Right hindlimb (tissue), 1 donor: ENCODE measurements around the gene PITX2.
A peak's percentile ranks its signal among the peaks of the same experiment; 100 is the strongest.

Source experiments
- DNase-seq: peaks from one replicate; pipeline ENCODE4 v3.0.0-alpha.2; 2018

The PITX2 gene

DNA sequence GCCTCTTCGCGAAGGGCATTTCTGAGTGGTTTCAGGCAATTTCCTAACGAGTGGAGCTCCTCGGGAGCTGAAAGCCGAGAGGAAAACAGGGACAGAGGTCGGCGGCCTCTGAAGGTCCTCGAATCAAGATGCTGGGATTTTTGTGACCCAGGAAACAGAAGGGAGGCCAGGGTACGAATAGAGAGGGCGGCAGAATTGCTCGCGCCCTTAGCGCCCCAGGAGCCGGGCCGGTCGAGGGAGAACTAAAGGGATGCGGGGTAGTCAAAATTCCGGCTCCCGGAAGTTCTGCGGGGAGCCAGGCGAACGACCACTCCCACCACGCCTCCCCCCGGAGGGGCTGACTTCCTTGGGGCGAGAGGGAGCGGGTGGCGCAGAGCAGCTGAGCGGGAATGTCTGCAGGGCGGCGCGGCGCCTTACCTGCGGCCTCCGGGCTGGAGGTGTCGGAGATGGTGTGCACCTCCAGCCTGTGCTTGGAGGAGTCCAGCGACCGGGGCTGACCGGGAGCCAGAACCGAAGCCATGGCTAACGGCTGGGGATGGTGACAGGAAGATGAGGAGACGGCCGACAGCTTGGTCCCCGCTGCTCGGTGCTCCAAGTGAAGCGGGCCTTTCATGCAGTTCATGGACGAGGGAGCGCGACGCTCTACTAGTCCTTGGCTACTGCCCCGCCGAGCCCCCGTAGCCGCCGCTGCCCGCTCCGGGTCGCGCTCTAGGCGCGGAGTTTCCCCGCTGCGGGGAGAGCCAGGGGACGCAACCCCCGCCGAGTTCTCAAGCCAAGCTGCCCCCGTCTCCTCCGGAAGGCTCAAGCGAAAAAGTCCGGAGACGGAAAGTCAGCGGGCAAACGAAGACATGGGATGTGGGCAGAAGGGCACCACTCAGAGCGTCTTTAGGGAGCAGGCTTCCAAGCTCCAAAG lies 782 bp downstream of the PITX2 start:
- DNase-seq = no peak

DNA sequence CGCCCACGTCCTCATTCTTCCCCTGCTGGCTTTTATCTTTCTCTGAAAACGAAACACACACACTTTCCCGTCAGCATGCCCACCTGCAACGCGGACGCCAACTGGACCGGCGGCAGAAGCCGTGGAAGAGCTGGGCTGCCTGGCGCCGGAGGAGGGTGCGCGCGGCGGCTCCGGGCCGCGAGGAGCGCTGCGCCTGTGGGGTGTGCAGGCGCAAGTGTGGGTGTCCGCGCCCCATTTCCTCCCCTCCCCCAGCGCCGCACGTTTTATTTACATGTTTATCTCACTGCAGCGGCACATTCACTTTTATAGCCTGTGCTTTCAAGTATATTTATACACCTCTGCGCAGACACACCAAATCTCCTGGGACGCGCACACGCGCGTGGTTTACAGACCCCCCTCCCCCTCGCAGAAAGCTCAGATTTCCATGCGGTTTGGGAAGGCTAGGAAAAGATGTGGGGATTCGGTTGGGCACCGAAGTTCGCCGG lies 1.5 kb downstream of the PITX2 start:
- no peak for DNase-seq

DNA sequence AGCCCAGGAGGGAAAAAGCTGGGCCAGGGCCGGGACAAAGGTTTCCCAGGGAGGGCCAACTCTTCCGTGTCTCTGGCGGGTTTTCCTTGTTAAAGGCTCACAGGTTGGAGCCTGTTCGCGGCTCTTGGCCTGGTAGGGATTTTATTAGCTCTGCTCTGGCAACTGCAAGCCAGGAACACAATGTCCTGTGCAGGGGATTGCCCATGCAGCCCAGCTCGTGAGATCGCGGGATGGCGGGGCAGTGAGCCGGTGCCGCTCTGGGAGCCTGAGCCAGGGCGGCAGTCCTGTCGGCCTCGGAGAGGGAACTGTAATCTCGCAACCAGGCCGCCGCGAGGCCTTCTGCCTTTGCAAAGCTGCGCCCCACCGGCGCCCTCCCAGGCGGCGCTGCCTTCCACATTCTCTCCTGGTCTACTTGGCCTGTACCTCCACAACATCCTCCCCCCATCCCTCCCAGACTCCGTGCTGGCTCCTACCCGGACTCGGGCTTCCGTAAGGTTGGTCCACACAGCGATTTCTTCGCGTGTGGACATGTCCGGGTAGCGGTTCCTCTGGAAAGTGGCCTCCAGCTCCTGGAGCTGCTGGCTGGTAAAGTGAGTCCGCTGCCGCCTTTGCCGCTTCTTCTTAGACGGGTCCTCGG lies 2.1 kb downstream of the PITX2 start:
- peak; percentile 58 for DNase-seq

DNA sequence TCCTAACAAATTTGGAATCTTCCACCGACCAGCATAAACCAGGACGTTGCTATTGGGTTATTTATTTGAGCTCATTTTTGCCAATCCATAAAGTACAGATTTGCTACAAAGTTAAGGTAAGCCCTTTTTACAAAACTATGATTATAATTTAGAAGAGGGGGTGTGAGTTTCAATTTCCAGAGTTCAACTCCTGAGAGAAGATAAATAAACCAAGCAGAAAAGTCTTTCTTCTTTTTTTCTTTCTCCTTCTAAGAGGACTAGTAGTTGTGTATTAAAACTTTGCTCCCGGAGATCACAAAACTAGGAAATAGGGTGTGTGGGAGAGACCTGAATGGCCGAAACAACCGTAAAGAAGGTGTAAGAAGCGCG lies 2.6 kb downstream of the PITX2 start:
- no peak for DNase-seq

DNA sequence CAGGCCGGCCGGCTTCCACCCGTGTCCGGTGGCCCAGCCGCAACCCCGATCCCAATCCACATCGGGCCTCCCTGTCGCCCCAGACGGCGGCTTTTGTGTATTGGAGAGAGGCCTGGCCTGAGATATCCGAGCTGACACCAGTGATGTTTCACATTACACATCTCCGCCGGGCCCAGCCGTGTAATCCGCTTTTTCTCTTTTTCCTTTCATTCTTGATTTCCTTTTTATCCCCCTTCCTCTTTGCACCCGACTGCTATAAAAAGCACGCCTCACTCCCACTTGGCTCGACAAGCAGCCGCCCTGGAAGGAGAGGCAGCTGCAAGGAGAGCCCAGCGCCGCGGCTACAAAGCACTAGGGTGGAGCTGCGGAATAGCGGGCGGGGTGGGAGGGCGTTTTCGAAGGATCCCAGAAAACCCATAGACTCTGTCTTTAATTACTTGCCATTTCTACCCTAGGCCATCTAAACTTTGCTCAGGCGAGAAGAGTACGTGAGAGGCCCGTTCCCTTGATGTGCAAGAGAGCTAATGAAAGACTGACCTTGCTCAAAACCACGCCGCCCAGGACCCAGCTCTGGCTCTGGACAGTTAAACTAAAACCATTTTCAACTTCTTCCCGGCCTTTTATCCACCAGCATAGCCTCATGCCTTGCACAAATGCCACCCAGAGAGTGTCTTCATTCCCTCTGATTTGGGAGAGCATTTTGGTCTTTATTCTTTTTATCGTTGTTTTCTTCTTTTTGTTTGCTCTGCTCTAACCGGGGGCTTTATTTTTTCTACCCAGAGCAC lies 3.2 kb downstream of the PITX2 start:
- peak; percentile 59 for DNase-seq

DNA sequence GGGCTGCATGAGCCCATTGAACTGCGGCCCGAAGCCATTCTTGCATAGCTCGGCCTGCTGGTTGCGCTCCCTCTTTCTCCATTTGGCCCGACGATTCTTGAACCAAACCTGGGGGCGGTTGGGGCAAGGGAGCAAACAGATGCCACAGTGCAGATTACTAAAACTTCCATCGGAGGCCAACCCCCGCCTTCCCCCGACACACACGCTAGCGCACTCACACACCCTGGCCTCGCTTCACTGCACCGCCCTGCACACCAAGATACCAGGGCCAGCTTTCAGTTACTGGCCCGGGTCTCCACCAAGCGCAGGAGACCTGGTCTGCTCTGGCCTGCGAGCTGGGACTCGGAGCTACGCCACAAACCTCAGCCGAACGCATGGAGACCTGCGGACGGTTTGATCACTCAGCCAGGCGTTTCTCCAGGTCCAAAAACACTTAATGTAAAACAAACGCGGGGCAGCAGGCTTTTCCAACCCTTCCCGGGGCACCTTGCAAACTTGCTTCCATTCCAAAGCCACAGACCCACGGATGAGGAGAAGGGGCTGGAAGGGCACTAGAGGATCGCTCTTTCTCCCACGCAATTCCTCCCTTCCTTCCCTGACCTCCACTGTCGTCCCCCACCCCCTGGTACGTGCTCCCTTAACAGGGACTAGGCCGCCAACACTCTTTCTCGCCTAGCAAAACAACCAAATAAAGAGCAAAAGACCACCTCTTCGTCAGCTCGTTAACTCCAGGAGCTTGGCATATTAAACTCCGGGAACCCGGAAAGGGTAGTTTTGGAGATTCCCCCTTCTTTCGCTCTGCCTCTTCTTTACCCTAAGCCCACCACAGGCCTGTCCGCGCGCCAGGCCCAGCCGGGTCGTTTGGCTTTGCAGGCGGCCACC lies 4.1 kb downstream of the PITX2 start:
- DNase-seq = no peak

DNA sequence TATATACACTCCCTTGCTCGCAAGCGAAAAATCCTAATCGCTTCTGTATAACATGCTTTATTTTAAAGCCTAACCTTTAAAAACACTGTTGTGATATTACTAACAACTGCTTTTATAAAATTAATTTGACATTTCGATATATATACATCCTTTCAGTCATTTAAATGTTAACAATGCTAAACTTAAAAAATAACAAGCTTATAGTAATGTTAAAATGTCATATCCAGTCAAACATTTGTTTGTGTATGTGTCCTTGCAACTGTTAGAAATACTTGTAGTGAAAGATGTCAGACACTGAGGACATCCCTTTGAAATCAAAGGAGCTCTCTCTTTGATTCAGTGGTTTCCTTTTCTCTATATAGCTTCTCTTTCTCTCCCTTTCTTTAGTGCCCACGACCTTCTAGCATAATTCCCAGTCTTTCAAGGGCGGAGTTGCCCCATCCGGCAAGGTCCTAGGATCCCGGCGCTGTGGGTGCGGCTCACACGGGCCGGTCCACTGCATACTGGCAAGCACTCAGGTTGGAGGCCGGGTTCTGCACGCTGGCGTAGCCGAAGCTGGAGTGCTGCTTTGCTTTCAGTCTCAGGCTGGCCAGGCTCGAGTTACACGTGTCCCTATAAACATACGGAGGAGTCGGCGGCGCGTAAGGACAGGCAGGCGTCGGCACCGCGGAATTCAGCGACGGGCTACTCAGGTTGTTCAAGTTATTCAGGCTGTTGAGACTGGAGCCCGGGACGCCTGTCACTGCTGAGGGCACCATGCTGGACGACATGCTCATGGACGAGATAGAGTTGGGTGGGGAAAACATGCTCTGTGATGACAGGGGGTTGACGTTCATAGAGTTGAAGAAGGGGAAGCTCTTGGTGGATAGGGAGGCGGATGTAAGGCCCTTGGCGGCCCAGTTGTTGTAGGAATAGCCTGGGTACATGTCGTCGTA lies 5.0 kb downstream of the PITX2 start:
- peak; percentile 59 for DNase-seq

DNA sequence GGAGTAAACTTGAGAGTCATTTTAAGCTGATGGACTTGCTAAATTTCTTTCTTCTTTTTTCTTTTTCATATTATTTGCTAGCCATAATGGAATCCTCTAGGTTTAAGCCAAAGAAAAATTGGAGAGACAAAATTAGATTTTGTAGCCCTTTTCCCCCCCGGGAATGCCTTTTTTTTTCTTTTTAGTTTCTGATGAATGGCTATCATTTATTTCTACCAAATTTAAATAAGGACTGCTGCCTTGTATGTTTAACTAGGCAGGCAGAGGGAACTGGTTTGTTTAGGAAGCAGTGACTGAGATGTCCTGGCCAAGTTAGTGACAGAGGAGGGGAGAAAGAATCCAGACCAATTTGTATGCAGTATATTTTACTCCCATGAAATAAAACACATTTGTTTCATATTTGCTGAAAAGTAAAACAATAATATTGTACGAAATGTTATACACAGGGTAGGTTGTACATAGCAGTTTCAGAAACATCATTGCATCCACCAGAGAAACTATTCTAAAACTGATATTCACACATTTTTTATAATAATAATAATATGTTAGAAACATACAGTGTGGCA lies 5.7 kb downstream of the PITX2 start:
- DNase-seq = no peak

DNA sequence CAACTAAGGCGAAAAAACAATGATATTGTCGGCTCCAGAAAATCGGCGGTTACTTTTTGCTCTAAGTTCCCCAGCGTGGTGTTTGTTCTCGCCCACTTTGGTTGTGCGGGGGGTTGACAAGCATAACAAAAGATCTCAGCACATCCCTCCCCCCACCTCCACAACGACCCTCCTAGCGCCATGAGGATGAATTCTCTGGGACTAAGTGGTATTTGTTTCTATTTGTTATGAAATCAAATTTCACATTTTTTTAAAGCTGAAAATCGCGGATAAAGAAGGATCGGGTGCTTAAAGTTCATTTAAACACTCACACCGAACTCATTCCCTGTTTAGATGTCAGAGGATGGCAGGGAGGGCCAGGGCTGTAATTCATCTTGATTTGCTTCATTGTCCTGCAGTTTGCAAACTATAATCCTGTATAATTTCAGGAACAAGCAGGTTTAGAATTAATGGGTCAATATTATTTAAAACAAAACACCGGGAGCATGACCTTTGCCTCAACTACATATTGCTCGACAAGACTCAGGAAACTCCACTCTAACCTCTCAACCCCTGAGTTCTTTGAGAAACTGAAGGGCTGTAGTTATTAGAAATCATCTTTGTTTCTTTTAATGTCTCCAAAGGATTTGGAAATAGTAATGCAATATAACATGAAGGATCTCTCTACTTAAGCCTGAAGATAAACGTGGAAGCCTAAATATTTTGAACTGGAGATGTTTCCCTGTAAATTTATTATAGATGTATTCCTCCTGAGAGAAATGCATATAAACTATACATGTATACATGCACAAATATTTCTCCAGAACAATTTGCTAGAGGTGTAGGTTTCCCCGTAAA lies 6.4 kb downstream of the PITX2 start:
- no peak for DNase-seq

DNA sequence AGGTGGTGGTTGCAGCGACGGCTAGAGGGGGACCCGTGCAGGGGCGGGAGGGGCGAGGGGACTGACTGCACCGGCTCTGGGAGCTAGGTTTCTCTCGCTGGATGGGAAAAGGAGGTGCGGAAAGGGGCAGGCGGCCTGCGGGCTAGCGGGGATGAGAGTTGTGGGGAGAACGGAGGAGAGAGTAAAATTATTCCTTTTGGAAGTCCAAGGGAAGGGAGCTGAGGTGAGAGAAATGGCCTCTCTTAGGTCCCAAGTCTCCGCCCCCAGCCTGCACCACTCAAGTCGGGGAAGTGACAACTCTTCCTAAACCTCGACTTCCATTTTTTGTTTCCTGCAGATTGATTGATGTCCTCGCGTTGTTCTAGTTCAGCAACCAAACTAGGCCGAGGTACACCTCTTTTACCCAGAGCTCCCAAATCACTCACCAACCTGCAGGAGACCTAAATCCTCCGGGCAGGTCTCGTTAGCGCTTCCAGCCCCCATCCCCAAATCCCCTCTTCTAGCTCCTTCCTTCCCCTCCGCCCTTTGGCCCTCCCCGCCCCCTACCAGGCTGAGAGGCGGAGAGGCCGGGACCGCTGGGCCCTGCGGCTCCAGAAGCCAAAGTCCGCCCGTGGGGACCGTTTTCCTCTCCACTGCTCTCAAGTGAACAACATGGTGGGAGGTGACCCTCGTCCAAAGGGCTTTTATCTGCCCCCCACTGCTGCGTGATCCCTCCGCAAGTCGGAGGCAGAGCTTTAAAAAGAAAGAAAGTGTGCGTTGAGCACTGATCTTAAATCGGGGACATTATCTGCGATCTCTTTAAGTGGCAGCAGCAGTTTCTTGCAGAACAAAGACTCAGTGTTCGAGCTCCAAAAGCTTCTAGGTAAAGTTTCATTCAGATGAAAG lies 7.3 kb downstream of the PITX2 start:
- no peak for DNase-seq

DNA sequence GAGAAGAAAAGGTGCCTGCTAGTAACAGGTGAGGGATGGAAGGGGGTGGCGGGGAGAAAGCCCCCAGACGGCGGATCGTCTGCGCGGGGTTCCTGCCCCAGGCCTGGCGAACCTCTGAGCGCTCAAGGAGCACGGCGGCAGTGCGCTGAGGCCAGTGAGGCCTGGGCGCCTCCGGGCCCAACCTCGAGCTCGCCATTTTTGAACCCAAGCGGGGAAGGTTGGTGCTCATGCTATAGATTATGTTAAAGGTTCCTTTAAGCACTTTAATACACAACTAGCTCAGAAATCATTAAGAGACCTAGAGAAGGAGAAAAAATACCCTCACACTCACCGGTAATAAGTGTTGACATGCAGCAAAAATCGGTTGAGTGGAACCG lies 7.9 kb downstream of the PITX2 start:
- no peak for DNase-seq

DNA sequence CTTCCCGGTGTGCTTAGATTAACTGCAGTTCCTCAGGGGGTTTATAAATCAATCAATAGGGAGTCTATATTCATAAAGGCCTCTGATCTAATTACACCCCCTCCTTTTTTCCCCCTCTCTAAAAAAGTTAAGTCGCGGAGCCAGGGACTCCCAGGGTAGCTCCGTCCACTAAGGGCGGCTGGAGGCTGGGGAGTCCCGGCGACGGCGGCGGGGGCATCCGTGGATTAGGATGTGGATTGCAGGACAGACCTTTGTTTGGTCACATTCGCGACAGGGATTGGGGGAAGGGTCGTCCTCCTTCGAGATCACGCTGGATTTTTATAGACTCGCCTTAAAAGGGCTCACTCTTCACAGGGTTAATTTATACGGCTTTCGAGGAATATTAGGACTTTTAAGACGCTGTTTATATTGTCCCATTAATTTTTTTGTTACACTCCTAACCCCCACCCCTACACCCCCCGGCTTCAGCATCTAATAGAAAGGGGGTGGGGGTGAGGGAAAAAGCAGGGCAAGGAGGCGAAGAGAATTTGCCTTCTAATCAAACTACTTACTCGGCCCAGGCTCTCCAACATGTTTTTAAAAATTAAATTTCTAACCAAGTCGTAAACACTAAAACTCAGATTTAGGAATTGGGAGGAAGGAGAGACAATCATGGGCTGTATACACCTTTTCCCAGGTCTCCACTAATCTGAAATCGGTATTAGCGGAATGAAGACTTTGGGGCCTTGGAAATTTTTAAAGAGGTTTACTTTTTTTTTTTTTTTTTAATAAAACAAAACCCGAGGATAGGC lies 8.5 kb downstream of the PITX2 start:
- DNase-seq = no peak

DNA sequence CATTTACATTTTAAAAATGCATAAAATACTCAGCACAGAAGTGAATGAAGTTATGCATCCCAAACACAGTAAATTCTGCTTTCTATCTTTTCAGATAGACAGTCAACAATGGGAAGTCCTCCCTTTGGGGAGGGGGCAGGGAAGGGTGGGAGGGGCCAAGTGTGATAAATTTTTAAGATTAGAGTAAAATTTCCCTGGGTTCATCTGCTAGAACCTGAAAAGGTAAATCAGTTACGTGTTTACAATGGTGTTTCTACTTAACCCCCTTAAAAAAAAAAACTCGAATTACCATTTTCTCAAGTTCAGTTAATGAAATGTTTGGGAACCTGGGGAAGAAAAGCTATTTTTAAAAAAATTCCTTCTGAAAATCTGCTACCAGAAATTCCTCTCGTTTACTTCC lies 9.1 kb downstream of the PITX2 start:
- no peak for DNase-seq

DNA sequence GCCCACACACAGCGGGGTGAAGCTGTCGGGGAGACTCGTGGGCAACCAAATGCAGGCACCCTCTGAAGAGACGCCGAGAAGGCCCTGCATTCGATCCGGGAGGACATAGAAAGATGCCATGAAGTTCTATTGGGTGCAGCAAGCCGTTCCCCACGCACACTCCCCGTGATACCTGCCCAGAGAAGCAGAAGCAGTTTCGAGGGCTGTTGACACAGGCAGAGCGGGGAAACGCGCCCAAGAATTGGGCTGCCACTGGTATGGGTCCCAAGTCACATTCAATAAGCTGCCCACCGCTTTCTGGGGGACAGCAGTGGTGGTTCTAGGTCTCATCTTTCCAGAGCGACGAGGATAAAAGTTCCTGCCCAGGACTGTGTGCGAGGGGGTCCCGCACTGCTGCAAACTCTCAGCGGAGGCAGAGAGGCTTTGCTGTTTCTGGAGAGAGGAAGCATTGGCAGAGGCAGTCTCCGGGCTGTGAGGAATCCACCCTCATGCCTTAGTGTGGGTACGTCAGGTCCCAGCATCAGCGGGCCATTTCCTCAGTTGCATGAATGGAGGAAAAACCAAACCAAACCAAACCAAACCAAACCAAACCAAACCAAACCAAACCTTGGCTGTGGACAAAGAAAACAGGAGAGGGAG lies 10.1 kb downstream of the PITX2 start:
- no peak for DNase-seq

DNA sequence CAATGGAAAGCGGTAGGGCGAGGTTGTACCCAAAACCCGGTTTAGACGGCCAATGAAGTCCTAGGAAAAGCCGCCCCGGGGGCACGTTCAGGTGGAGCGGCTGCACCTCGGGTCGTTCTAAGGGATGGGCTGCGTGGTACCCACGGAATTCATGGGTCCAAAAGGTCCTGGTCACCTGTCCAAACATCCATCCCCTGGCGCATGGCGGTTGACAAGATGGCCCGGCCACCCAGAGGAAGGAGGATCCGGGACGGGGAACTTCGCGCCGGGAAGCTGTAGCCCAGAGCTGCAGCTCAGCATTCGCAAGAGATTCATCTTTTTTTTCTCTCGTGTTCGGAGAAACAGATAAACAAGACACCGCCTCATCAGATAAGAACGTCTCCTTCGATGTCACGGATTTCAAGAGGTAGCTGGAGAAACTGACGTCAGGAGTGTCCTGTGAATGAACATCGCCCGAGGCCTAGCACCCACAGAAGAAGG lies 10.9 kb downstream of the PITX2 start:
- DNase-seq = no peak

DNA sequence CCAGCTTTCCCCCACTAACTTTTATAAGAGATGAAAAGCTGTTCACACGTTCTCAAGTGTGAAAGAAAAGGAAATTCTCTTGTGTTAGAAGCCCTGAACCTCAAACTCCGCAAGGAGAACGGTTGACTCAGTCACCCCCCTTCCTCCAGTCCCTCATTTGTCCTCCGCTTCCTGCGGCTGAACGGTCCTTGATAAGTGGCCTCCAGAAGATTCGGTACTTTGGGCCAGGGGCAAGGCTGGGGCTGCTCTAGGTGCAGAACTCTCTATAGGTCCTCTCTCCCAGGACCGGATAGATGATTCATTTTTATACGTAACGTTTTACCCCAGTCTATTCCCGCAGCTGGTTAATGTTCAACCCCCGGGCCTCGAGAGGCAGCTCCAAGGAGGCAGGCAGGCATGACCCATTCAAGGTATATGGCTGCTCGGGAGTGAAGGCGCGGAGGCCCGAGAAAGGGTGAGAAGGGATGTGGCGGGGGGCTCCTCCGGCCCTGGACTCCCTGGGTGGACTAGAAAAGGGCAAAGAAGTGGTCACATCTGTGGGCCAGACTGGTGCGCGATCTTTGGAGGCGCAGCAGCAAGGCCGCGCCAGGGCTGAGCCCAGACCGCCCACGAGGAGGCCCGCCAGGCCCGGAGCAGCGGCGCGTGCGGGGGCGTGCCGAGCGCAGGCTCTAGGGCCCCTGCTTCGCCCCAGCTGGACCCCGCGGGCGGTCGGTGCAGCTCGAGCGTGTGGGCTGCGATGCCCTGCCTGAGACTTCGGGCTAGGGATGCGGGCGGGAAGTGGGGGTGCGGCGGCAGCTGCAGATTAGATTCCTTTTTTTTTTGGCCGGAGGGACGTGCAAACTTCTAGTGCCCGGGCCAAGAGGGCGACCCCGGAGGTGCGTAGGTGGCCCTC lies 11.7 kb downstream of the PITX2 start:
- no peak for DNase-seq

DNA sequence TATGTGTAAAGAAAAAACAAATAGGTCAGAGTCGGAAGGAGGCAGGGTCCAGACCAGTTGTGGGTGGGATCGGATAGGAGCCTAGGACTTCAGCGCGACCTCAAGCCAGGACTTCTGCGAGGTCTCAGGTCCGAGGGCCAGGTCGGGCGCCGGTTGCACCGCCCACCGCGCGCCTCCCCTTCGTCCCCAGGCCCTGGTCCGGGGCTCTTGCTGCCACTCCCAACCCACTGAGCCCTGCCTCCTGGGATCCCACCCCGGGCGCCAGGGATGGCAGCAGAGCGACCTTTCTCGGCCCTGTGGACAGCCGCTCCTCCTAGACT lies 12.3 kb downstream of the PITX2 start:
- no peak for DNase-seq
